ENCODE results near the gene ZNF862.

- no peak for TF ChIP-seq EZH2 (IDR thresholded peaks at IDR 0.05; ENCODE audit: borderline replicate concordance, insufficient read depth, low read depth, low read length, poor library complexity, severe bottlenecking)
- peak; percentile 56 for TF ChIP-seq CTCF (IDR thresholded peaks at IDR 0.05)
Observed at GRCh38 chr7:149799397-149800168, 38.6 kb upstream of the ZNF862 start.
